Subcutaneous preadipocyte (primary cell): Measurements from ENCODE around the gene QPCT. TPM values are rescaled to one million over a fixed set of nuclear protein-coding genes. Genes with fewer than 3 reads are reported as not detected.

Source experiments
- small RNA-seq: library from RNA; depleted of rRNA; stranded (forward); fragments of <200 nt; gene quantifications from one replicate; pipeline ENCODE3, GENCODE V24; 2012
- total RNA-seq: library from RNA; depleted of rRNA; stranded (reverse); fragments of >200 nt; gene quantifications from 2 replicates; pipeline ENCODE4 v1.2.3, GENCODE V29; 2012

QPCT gene
- 4.4 and 6.5 TPM in 2 replicates for total RNA-seq

GRCh38 chr2:37344453-37345361 is at the start of gene QPCT:
QPCT (plus strand) TSS chr2:37344630; CDS start chr2:37344732, 102 bp downstream.

GRCh38 chr2:37324786-37325624 is 19.4 kb upstream of the QPCT start, which contains the start of gene PRKD3:
PRKD3 (minus strand) TSS chr2:37324833; CDS start chr2:37316524, 8,309 bp downstream.

Small RNA genes within 50 kb of the gene (small RNA-seq; reads per million reads assigned to genes)
- gene RNU6-939P, result not detected

Other genes with a start within 250 kb of the QPCT start
- 29.0 and 33.0 TPM in 2 replicates for gene EIF2AK2, start 187.7 kb upstream of the QPCT start, total RNA-seq
- not detected in 2 replicates for gene SULT6B1, start 156.0 kb upstream of the QPCT start, total RNA-seq
- 14.0 and 20.9 TPM in 2 replicates for gene CEBPZOS, start 148.1 kb upstream of the QPCT start, total RNA-seq
- gene CEBPZ, start 113.0 kb upstream of the QPCT start, total RNA-seq, result 43.0 and 60.8 TPM in 2 replicates
- gene NDUFAF7, start 113.0 kb upstream of the QPCT start, total RNA-seq, result 13.2 and 15.4 TPM in 2 replicates
- 40.4 and 67.1 TPM in 2 replicates for gene PRKD3, start 19.8 kb upstream of the QPCT start, total RNA-seq